ENCODE results near the gene NDUFAF8. TPM values are rescaled to one million over a fixed set of nuclear protein-coding genes. Genes with fewer than 3 reads are reported as not detected.
A peak's percentile ranks its signal among the peaks of the same experiment; 100 is the strongest.

NDUFAF8 gene
- total RNA-seq, 2 experiments from 2014 or later, result 31.0 to 57.9 TPM

DNA sequence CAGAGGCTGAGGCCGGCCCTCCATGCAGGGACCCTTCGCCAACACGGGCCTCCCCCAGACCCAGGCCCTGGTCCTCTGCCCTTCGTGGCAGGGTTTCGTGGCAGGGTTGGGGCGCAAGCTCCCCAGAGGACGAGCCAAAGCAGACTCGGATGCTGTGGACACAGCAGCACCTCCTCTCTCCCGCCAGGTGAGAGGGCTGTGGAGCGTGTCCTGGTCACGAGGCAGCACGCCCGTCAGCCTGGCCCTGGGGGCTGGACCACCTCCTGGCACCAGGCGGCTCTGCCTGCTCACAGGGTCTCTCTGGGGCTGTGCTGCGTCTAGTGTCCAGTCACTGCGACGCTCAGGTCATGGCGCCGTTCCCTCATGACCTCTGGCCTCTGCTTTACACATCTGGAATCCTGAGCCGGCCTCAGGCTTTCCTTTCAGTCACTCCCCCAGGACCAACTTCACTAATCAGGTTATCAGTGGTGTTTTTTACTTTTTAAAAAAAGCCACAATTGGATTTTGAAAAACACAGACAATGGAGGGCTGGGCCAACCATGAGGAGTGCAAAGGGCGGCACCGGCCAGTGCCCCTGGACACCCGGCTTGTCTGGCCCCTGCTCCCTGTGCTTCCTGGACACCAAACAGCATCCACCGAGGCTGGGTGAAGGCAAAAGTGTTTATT lies 5.4 kb downstream of the NDUFAF8 start:
- no peak for DNase-seq
- H3K27me3 Mint-ChIP-seq, result no peaks in the 10 kb centered on the region
- intact Hi-C loops (cut with DNase I, micrococcal nuclease), result loop anchor here in 1 of 2 experiments (10.0 kb wide), 1 partner anchor 220 kb away; no protein-coding TSS in a partner anchor
- H3K4me3 Mint-ChIP-seq, result no peak overlapping the region
- no peak for ATAC-seq
- CTCF ChIA-PET, result no interaction called here
- peaks cover 14% of the 10 kb centered on the region for H3K4me1 Mint-ChIP-seq
- H3K9me3 Mint-ChIP-seq (ENCODE audit: low read depth), result no peaks in the 10 kb centered on the region
- peaks cover 21% of the 10 kb centered on the region for H3K36me3 Mint-ChIP-seq (ENCODE audit: low read depth)
- H3K27ac Mint-ChIP-seq, result no peak overlapping the region
- POLR2A ChIA-PET, result no interaction called here

GRCh38 chr17:81245024-81245664 lies 6.0 kb downstream of the NDUFAF8 start:
- Mint-ChIP-seq H3K27ac (no peak overlapping the region), H3K9me3 (ENCODE audit: low read depth) (no peaks in the 10 kb centered on the region), H3K4me1 (peaks cover 12% of the 10 kb centered on the region), H3K4me3 (no peak overlapping the region), H3K36me3 (ENCODE audit: low read depth) (peaks cover 17% of the 10 kb centered on the region), H3K27me3 (no peaks in the 10 kb centered on the region)
- DNase-seq (peak; percentile 34), ATAC-seq (peak; percentile 42)
- ChIA-PET POLR2A (no interaction called here), CTCF (interaction anchor here (0.7 kb wide), 1 partner anchor 218 kb away, joined by 4 read pairs; no protein-coding TSS in a partner anchor)
- intact Hi-C loops (cut with DNase I, micrococcal nuclease), result loop anchor here in 1 of 2 experiments (10.0 kb wide), 1 partner anchor 220 kb away; no protein-coding TSS in a partner anchor

DNA sequence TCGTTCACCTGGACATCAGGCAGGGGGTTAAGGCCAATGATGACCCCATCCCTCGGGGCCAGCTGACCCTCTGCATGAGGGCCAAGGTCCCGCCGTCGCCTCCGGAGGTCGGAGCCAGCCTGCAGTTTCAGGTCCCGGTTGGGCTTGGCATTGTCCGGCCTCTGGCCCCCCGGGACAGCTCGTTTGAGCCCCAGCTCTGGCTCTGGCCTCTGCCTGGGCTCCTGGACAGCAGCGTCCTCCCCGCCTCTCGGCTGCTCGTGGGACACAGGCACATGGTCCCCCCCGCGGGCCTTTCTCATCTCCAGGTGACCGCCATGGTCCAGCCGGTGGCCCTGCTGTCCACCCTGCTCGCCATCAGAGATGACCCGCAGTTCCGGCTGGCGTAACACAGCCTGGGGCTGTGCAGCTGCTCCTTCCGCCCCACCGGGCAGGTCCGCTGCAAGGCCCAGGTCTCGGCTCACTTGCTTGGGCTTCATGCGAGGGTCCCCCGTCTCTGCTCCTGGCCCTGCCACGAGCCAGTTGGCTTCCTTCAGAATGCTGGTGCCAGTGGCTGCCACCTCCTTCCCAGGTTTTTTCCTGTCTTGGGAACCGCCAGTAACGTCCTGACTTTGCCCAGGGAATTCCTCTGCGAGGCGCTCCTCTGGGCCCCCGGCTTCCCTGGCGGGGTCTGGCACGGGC lies 6.7 kb downstream of the NDUFAF8 start:
- DNase-seq (no peak), ATAC-seq (no peak)
- intact Hi-C loops (cut with DNase I, micrococcal nuclease), result loop anchor here in 1 of 2 experiments (10.0 kb wide), 1 partner anchor 221 kb away; no protein-coding TSS in a partner anchor
- POLR2A ChIA-PET, result no interaction called here
- Mint-ChIP-seq H3K36me3 (ENCODE audit: low read depth) (peaks cover 15% of the 10 kb centered on the region), H3K4me1 (peaks cover 9% of the 10 kb centered on the region), H3K27me3 (no peaks in the 10 kb centered on the region), H3K27ac (no peak overlapping the region), H3K9me3 (ENCODE audit: low read depth) (no peaks in the 10 kb centered on the region), H3K4me3 (no peak overlapping the region)
- CTCF ChIA-PET, result interaction anchor here (0.6 to 0.7 kb wide), 2 partner anchors 184 to 219 kb away, joined by 3 to 4 read pairs; no protein-coding TSS in a partner anchor

GRCh38 chr17:81246343-81246670 lies 7.2 kb downstream of the NDUFAF8 start:
- peaks cover 12% of the 10 kb centered on the region for H3K36me3 Mint-ChIP-seq (ENCODE audit: low read depth)
- no peaks in the 10 kb centered on the region for H3K9me3 Mint-ChIP-seq (ENCODE audit: low read depth)
- ChIA-PET CTCF (interaction anchor here (0.6 kb wide), 1 partner anchor 183 kb away, joined by 3 read pairs; no protein-coding TSS in a partner anchor), POLR2A (no interaction called here)
- intact Hi-C loops (cut with DNase I, micrococcal nuclease), result loop anchor here in 1 of 2 experiments (10.0 kb wide), 1 partner anchor 222 kb away; no protein-coding TSS in a partner anchor
- no peak overlapping the region for H3K27ac Mint-ChIP-seq
- peaks cover 7% of the 10 kb centered on the region for H3K4me1 Mint-ChIP-seq
- H3K27me3 Mint-ChIP-seq, result no peaks in the 10 kb centered on the region
- DNase-seq (no peak), ATAC-seq (no peak)
- no peak overlapping the region for H3K4me3 Mint-ChIP-seq

DNA sequence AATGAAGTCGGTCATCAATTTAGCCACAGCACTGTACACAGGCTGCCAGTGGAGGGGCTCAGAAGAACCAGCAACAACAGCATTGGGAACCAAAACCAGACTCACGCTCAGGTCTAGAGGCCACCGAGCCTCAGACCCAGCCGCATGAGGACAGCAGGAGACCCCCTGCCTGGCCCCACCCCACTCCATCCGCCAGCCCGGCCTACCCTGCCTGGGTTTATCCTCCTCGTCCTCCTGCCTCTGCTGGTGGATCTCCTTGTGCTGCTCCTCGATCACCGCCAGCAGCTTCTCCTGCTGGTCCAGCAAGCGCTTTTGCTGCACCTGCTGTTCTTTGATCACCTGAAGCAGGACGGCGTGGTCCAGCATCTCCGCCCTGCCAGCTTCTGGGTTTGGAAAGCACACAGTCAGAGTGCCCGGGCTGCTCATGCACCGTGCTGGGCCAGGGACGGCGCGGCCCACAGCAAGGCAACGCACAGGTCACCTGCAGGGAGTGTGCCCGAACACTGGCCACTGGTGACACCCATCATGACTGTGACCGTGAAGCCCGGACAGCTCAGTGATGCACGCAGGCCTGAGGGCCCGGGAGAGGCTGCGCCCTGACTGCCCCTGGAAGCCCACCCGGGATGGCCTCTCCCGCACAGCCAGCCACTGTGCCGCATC lies 7.7 kb downstream of the NDUFAF8 start:
- intact Hi-C loops (cut with DNase I, micrococcal nuclease), result loop anchor here in 1 of 2 experiments (10.0 kb wide), 1 partner anchor 222 kb away; no protein-coding TSS in a partner anchor
- peaks cover 8% of the 10 kb centered on the region for H3K36me3 Mint-ChIP-seq (ENCODE audit: low read depth)
- no peak overlapping the region for H3K4me3 Mint-ChIP-seq
- POLR2A ChIA-PET, result no interaction called here
- H3K27me3 Mint-ChIP-seq, result no peaks in the 10 kb centered on the region
- CTCF ChIA-PET, result interaction anchor here (0.6 kb wide), 1 partner anchor 183 kb away, joined by 3 read pairs; no protein-coding TSS in a partner anchor
- DNase-seq (no peak), ATAC-seq (no peak)
- H3K27ac Mint-ChIP-seq, result no peak overlapping the region
- H3K4me1 Mint-ChIP-seq, result peaks cover 4% of the 10 kb centered on the region
- H3K9me3 Mint-ChIP-seq (ENCODE audit: low read depth), result no peaks in the 10 kb centered on the region

DNA sequence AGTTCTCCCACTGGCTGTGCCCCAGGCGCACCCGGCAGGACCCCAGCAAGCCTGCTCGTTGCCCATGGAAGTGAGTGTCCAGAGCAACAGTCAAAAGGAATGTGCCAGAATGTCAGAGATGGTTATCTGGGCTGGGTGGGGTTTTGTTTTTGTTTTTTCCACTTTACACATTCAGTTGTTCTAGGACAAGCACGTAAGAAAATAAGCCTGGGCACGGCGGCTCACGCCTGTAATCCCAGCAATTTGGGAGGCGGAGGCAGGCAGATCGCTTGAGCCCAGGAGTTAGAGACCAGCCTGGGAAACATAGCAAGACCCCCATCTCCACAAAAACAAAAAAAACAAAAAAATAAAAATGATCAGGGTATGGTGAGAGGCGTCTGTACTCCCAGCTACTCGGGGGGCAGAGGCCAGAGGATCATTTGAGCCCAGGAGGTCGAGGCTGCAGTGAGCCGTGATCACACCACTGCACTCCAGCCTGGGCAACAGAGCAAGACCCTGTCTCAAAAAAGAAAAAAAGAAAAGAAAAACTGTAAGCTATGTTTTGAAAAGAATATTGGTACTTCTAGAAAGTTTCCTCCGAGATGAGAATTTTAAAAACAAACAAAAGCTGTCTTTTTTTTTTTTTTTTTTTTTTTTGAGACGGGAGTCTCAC lies 8.3 kb downstream of the NDUFAF8 start:
- Mint-ChIP-seq H3K4me1 (no peaks in the 10 kb centered on the region), H3K27ac (no peak overlapping the region), H3K36me3 (ENCODE audit: low read depth) (peaks cover 8% of the 10 kb centered on the region), H3K4me3 (no peak overlapping the region), H3K27me3 (no peaks in the 10 kb centered on the region), H3K9me3 (ENCODE audit: low read depth) (no peaks in the 10 kb centered on the region)
- ChIA-PET CTCF (interaction anchor here (0.6 kb wide), 1 partner anchor 199 kb away, joined by 3 read pairs; no protein-coding TSS in a partner anchor), POLR2A (interaction anchor here (0.6 kb wide), 1 partner anchor 43 kb away, joined by 4 read pairs; no protein-coding TSS in a partner anchor)
- DNase-seq (no peak), ATAC-seq (no peak)
- intact Hi-C loops (cut with DNase I, micrococcal nuclease), result loop anchor here in 1 of 2 experiments (10.0 kb wide), 1 partner anchor 223 kb away; no protein-coding TSS in a partner anchor

GRCh38 chr17:81248649-81249048 lies 9.5 kb downstream of the NDUFAF8 start:
- no peak overlapping the region for H3K4me3 Mint-ChIP-seq
- H3K36me3 Mint-ChIP-seq (ENCODE audit: low read depth), result peaks cover 13% of the 10 kb centered on the region
- no peaks in the 10 kb centered on the region for H3K9me3 Mint-ChIP-seq (ENCODE audit: low read depth)
- ChIA-PET CTCF (no interaction called here), POLR2A (no interaction called here)
- intact Hi-C loops (cut with DNase I, micrococcal nuclease), result loop anchor here in 1 of 2 experiments (10.0 kb wide), 1 partner anchor 224 kb away; no protein-coding TSS in a partner anchor
- H3K4me1 Mint-ChIP-seq, result peaks cover 5% of the 10 kb centered on the region
- H3K27me3 Mint-ChIP-seq, result no peaks in the 10 kb centered on the region
- H3K27ac Mint-ChIP-seq, result no peak overlapping the region
- ATAC-seq, result no peak
- DNase-seq, result no peak

DNA sequence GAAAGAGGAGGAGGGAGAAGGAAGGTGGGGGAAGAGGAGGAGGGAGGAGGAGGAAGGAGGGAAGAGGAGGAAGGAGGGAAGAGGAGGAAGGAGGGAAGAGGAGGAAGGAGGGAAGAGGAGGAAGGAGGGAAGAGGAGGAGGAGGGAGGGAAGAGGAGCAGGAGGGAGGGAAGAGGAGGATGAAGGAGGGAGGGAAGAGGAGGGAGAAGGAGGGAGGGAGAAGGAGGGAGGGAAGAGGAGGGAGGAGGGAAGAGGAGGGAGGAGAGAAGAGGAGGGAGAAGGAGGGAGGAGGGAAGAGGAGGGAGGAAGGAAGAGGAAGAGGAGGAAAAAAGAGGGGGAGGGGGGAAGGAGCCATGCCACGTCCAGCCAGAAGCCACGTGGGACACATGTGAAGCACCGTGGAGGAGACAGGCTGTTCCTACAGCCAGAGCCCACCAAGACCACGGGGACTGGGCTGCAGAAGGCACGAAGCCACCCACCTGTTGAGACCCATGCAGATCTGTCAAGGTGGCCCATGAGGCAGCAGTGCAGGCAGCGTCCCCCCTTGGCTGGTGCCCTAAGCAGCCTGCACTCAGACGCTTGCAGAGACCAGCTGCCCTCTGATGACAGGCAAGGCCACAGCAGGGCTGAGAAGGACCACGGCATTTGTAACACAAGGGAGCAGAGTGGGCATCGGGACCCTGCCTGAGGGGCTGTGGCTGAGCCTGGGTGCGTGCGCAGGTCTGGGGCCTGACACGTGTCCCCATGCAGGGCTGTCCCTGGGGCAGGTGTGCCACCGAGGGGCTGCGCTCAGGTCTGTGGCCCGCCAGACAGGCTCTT lies 10.3 kb downstream of the NDUFAF8 start:
- intact Hi-C loops (cut with DNase I, micrococcal nuclease), result loop anchor here in 1 of 2 experiments (5.0 to 10.0 kb wide), 2 partner anchors 48 to 225 kb away; partner anchors contain the start of gene SLC38A10
- ChIA-PET CTCF (interaction anchor here (1.0 kb wide), 1 partner anchor 70 kb away, joined by 4 read pairs; no protein-coding TSS in a partner anchor), POLR2A (no interaction called here)
- H3K27ac Mint-ChIP-seq, result no peak overlapping the region
- no peak for ATAC-seq
- H3K4me3 Mint-ChIP-seq, result no peak overlapping the region
- H3K36me3 Mint-ChIP-seq (ENCODE audit: low read depth), result peaks cover 13% of the 10 kb centered on the region
- peaks cover 8% of the 10 kb centered on the region for H3K4me1 Mint-ChIP-seq
- H3K9me3 Mint-ChIP-seq (ENCODE audit: low read depth), result no peaks in the 10 kb centered on the region
- no peaks in the 10 kb centered on the region for H3K27me3 Mint-ChIP-seq
- no peak for DNase-seq

GRCh38 chr17:81250286-81251093 lies 11.4 kb downstream of the NDUFAF8 start:
- CTCF ChIA-PET, result interaction anchor here (0.7 to 1.0 kb wide), 2 partner anchors 69 to 321 kb away, joined by 3 to 4 read pairs; no protein-coding TSS in a partner anchor
- POLR2A ChIA-PET, result no interaction called here
- ATAC-seq, result no peak

More at GRCh38 chr17:81250286-81251093, 11.4 kb downstream of the NDUFAF8 start:
- Mint-ChIP-seq H3K4me1 (peaks cover 8% of the 10 kb centered on the region), H3K4me3 (no peak overlapping the region), H3K27ac (no peak overlapping the region), H3K9me3 (ENCODE audit: low read depth) (no peaks in the 10 kb centered on the region), H3K36me3 (ENCODE audit: low read depth) (peaks cover 13% of the 10 kb centered on the region), H3K27me3 (no peaks in the 10 kb centered on the region)
- DNase-seq, result no peak
- intact Hi-C loops (cut with DNase I, micrococcal nuclease), result loop anchor here in 1 of 2 experiments (5.0 kb wide), 1 partner anchor 47 kb away; the partner anchor contains the start of gene SLC38A10
